ENCODE data around the gene DOK3. TPM values are rescaled to one million over a fixed set of nuclear protein-coding genes. Genes with fewer than 3 reads are reported as not detected.

DOK3 gene
- total and polyA plus RNA-seq, 12 donors = 0.74 to 11.4 (median 2.3) TPM

DNA sequence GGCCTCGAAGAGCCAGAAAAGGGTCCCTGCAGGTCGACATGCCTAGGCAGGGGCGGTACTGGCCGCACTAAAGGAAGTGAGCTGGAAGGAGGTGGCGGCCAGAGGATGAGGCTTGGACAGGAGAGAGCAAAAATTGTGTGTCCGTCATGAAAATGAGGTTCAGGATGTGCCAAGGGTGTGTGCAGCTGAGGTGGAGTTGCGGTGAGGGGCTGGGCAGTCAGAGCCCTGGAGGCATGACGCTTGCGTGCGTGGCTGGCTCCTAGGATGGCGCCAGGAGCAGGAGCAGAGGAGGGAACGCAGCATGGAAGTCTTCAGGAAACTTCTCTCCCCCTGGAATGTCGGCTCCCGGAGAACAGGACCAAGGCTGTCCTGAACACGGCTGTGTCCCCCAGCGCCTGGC is 6.7 kb downstream of the DOK3 start:
- ATAC-seq (no peak), DNase-seq (no peak)
- TF ChIP-seq, protein P1, sequence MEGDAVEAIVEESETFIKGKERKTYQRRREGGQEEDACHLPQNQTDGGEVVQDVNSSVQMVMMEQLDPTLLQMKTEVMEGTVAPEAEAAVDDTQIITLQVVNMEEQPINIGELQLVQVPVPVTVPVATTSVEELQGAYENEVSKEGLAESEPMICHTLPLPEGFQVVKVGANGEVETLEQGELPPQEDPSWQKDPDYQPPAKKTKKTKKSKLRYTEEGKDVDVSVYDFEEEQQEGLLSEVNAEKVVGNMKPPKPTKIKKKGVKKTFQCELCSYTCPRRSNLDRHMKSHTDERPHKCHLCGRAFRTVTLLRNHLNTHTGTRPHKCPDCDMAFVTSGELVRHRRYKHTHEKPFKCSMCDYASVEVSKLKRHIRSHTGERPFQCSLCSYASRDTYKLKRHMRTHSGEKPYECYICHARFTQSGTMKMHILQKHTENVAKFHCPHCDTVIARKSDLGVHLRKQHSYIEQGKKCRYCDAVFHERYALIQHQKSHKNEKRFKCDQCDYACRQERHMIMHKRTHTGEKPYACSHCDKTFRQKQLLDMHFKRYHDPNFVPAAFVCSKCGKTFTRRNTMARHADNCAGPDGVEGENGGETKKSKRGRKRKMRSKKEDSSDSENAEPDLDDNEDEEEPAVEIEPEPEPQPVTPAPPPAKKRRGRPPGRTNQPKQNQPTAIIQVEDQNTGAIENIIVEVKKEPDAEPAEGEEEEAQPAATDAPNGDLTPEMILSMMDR (IDR thresholded peaks at IDR 0.05) = no peak
- H3K27me3 ChIP-seq = no peaks in the 10 kb centered on the region
- H3K4me1 ChIP-seq = peaks cover 0 to 45% (median 22%) of the 10 kb centered on the region in 9 donors
- no peak overlapping the region for H3K27ac ChIP-seq
- H3K4me3 ChIP-seq = no peak overlapping the region
- H3K36me3 ChIP-seq = peaks cover 0 to 42% (median 0%) of the 10 kb centered on the region in 9 donors
- intact Hi-C loops (cut with DNase I) = loop anchor here in 5 of 10 donors (2.0 to 10.0 kb wide), 6 partner anchors 46 to 188 kb away; partner anchors contain the start of gene MXD3 (in 1 of the 5)
- WGBS, 2 donors = 85 to 86% methylated on average over 16 of the region's 16 CpGs
- H3K9me3 ChIP-seq = no peaks in the 10 kb centered on the region

DNA sequence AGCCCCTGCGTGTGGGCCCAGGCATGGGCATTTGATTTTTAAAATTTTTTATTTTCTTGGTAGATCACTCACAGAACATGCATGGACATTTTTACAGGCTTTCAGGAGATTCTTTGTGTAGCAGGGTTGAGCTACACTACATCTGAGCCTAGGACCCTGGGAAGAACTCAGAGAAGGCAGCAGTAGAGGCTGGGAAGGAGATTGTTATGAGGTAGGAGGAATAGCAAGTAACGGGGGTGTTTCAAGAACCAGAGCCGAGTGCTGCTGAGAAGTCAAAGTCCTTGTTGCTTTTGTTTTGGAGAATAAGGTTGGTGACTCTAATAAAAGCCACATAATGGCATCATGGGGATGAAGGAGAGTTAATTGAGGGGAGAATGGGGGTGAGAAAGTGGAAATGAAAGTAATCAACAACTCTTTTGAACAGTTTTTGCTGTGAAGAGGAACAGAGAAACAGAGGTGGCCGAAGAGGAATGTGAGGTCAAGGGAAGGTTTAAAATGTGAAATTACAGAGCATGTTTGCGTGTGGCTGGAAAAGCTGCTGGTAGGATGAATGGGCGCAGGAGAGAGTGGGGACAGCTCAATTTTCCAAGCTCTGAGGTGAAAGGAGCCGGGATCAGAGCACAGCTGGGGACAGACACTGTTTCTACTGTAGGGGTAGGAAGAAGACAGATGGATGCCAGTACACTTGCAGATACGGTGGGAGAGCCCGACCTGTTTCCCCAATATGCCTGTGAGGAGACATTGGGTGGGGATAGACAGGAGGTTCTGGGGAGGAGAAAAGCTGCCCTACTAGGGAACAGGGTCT is 7.5 kb downstream of the DOK3 start:
- 69 to 75% methylated on average over 9 of the region's 9 CpGs for WGBS, 2 donors

DNA sequence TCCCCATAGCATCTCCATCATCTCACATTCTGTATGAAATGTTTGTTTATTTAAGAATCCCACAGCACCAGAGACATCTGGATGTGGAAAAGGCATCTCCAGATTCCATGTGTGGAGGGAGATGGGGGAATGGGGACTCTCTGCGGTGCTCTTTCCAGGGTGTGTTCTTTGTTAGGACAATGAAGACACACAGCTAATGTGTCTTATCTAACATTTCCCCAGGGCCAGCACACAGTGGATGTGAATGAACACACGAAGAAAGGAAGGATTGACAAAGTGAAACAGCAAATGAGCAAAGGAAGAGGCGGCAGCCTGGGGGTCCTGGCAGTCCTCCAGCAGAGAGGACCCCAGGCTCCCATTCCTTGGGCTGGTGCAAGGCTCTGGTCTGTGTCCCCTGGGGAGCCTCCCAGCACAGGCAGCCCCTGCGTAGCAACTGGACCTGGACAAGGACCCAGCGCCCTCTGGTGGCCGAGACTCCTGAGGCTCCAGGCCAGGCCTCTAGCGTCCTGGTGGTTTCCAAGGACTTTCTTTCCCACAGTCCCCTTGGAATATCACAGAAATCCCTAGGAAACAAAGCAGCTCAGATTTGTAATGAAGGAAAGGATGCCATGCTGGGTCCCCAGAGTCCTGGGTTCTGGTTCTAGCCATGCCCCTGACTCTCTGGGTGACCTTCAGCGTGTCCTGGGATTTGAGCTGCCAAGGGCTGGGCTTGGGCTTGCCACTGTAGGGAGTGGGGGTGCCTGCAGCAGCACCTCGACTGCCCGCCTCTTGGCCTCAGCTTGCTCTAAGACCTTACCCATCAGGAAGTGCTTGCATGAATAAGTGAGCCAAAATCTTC is 8.7 kb downstream of the DOK3 start:
- Histone ChIP-seq H3K4me3 (peak overlapping the region in 1 of 10 donors; percentile 1), H3K36me3 (peaks cover 0 to 30% (median 0%) of the 10 kb centered on the region in 9 donors), H3K9me3 (no peaks in the 10 kb centered on the region), H3K4me1 (peaks cover 3 to 44% (median 32%) of the 10 kb centered on the region in 9 donors), H3K27me3 (no peaks in the 10 kb centered on the region), H3K27ac (peak overlapping the region in 5 of 10 donors; percentile 19 to 47 (median 44))
- DNase-seq (peak; percentile 92 to 95), ATAC-seq (peak in 7 of 8 donors; percentile 18 to 62 (median 51))
- TF ChIP-seq, protein P1 (IDR thresholded peaks at IDR 0.05) = peak; percentile 90 to 99 (median 97)
- WGBS, 2 donors = 17 to 19% methylated on average over 10 of the region's 10 CpGs
- intact Hi-C loops (cut with DNase I) = loop anchor here in 9 of 10 donors (1.0 to 10.0 kb wide), 9 partner anchors 44 to 186 kb away; partner anchors contain the start of gene MXD3 (in 1 of the 9)

More for the DNA sequence above, 7.5 kb downstream of the DOK3 start:
- ATAC-seq (no peak), DNase-seq (no peak)
- intact Hi-C loops (cut with DNase I) = loop anchor here (1.0 to 10.0 kb wide), 9 partner anchors 45 to 187 kb away; partner anchors contain the start of gene MXD3 (in 1 of the 10)
- Histone ChIP-seq H3K9me3 (no peaks in the 10 kb centered on the region), H3K4me1 (peaks cover 0 to 46% (median 25%) of the 10 kb centered on the region in 9 donors), H3K4me3 (no peak overlapping the region), H3K27ac (no peak overlapping the region), H3K36me3 (peaks cover 0 to 41% (median 0%) of the 10 kb centered on the region in 9 donors), H3K27me3 (no peaks in the 10 kb centered on the region)
- TF ChIP-seq, protein P1 (IDR thresholded peaks at IDR 0.05) = no peak

DNA sequence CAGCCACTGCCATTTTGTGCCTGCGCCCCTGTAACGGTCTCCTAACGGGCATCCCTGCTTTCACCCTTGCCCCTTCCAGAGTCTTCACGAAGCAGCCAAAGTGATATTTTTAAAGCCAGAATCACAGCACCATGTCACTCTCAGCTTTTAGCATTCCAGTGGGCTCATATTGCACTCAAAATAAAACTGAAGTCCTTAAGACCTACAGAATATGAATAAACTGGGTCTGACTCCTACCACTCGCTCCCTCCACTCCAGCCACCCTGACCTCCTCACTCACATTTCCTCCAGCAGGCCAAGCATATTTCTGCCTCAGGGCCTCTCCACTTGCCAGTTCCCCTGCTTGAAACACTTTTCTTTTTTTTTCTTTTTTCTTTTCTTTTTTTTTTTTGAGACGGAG is 9.8 kb downstream of the DOK3 start:
- H3K27me3 ChIP-seq = no peaks in the 10 kb centered on the region
- peaks cover 12 to 55% (median 43%) of the 10 kb centered on the region in 9 donors for H3K4me1 ChIP-seq
- peaks cover 0 to 21% (median 0%) of the 10 kb centered on the region in 9 donors for H3K36me3 ChIP-seq
- no peak for DNase-seq
- 80 to 84% methylated on average over 6 of the region's 6 CpGs for WGBS, 2 donors
- no peak for ATAC-seq
- TF ChIP-seq, protein P1 (IDR thresholded peaks at IDR 0.05) = no peak
- H3K9me3 ChIP-seq = no peaks in the 10 kb centered on the region
- no peak overlapping the region for H3K4me3 ChIP-seq
- no peak overlapping the region for H3K27ac ChIP-seq
- intact Hi-C loops (cut with DNase I) = loop anchor here in 9 of 10 donors (2.0 to 10.0 kb wide), 8 partner anchors 43 to 188 kb away; partner anchors contain the start of gene MXD3 (in 3 of the 9)

All from heart right ventricle (tissue), 16 donors.